OCI-LY7 (cell line): ENCODE measurements around the gene HYAL1.

Experiments
- EZH2phosphoT487 ChIP-seq: fragments of 200-600 bp; sonication (generic); IDR thresholded peaks from 2 replicates; pipeline ENCODE4 v1.6.1; 2018; ENCODE audit warnings: low read depth, borderline replicate concordance, mild to moderate bottlenecking, mixed run types, antibody characterized with exemption, low read length, moderate library complexity, mixed read lengths
- TF ChIP-seq, protein P1 (sequence below): fragments of 200-600 bp; sonication (generic); conservative IDR thresholded peaks from 2 replicates; pipeline ENCODE4 v1.5.1; 2014; ENCODE audit warnings: mild to moderate bottlenecking, antibody characterized with exemption, low read length, moderate library complexity, mixed read lengths

DNA sequence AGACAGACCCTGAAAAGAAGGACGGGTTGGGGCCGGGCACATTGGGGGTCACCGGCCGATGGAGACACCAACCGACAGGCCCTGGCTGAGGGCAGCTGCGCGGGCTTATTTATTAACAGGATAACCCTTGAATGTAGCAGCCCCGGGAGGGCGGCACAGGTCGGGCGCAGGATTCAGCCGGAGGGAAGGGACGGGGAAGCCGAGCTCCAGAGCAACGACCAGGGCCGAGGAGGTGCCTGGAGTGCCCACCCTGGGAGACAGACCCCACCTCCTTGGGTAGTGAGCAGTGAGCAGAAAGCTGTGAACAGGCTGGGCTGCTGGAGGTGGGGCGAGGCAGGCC, 26.6 kb downstream of the HYAL1 start:
- TF ChIP-seq, protein P1, sequence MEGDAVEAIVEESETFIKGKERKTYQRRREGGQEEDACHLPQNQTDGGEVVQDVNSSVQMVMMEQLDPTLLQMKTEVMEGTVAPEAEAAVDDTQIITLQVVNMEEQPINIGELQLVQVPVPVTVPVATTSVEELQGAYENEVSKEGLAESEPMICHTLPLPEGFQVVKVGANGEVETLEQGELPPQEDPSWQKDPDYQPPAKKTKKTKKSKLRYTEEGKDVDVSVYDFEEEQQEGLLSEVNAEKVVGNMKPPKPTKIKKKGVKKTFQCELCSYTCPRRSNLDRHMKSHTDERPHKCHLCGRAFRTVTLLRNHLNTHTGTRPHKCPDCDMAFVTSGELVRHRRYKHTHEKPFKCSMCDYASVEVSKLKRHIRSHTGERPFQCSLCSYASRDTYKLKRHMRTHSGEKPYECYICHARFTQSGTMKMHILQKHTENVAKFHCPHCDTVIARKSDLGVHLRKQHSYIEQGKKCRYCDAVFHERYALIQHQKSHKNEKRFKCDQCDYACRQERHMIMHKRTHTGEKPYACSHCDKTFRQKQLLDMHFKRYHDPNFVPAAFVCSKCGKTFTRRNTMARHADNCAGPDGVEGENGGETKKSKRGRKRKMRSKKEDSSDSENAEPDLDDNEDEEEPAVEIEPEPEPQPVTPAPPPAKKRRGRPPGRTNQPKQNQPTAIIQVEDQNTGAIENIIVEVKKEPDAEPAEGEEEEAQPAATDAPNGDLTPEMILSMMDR: no peak
- no peak for TF ChIP-seq EZH2phosphoT487
